K562 (cell line): Measurements from ENCODE around the gene SLC11A1. TPM values are rescaled to one million over a fixed set of nuclear protein-coding genes. Genes with fewer than 3 reads are reported as not detected.

ENCODE experiments used
- ARHGAP35 ChIP-seq: fragments of 450-650 bp; IDR thresholded peaks from 2 replicates; pipeline ENCODE4 v1.6.1; 2018; ENCODE audit not compliant: partially characterized antibody
- BDP1 ChIP-seq: IDR thresholded peaks from 3 replicates; pipeline ENCODE4 v1.6.1; 2011; ENCODE audit not compliant: insufficient read length, insufficient read depth
- DMBX1 ChIP-seq: fragments of 250-450 bp; sonication (Bioruptor Pico); IDR thresholded peaks from 2 replicates; pipeline ENCODE4 v1.8.0; 2022; ENCODE audit warnings: inconsistent platforms, mild to moderate bottlenecking, moderate library complexity, borderline replicate concordance
- ETV5 ChIP-seq: sonication (generic); formaldehyde crosslinking; IDR thresholded peaks from 2 replicates; pipeline ENCODE4 v1.4.0; 2020; ENCODE audit warnings: low read depth, mild to moderate bottlenecking, missing genetic modification reagents
- FOXP4 ChIP-seq: sonication (generic); formaldehyde crosslinking; IDR thresholded peaks from 2 replicates; pipeline ENCODE4 v1.8.0; 2022; ENCODE audit warnings: mild to moderate bottlenecking, missing genetic modification reagents, borderline replicate concordance
- GABPB1 ChIP-seq: sonication (generic); formaldehyde crosslinking; IDR thresholded peaks from 2 replicates; pipeline ENCODE4 v1.8.0; 2022; ENCODE audit warnings: mild to moderate bottlenecking, missing genetic modification reagents
- GABPB2 ChIP-seq: fragments of 250-450 bp; sonication (Bioruptor Pico); conservative IDR thresholded peaks from 2 replicates; pipeline ENCODE4 v1.5.1; 2021; ENCODE audit warnings: mild to moderate bottlenecking
- JUNB ChIP-seq: fragments of 450-650 bp; formaldehyde crosslinking; conservative IDR thresholded peaks from 2 replicates; pipeline ENCODE4 v1.4.0; 2020; ENCODE audit warnings: mild to moderate bottlenecking
- LCOR ChIP-seq: sonication (generic); formaldehyde crosslinking; IDR thresholded peaks from 2 replicates; pipeline ENCODE4 v1.8.0; 2022; ENCODE audit warnings: mild to moderate bottlenecking, missing genetic modification reagents
- MBD2 ChIP-seq: sonication (generic); IDR thresholded peaks from 2 replicates; pipeline ENCODE4 v1.6.1; 2016; ENCODE audit warnings: low read depth, borderline replicate concordance
- MXI1 ChIP-seq: IDR thresholded peaks from 2 replicates; pipeline ENCODE4 v1.6.1; 2011; ENCODE audit warnings: low read depth, mild to moderate bottlenecking, improper control_type of control experiment, low read length
- PHF21A ChIP-seq: fragments of 450-650 bp; IDR thresholded peaks from 2 replicates; pipeline ENCODE4 v1.6.1; 2017; ENCODE audit warnings: low read depth, borderline replicate concordance
- POLR2AphosphoS5 ChIP-seq: IDR thresholded peaks from 2 replicates; pipeline ENCODE4 v1.6.1; 2011; ENCODE audit warnings: mild to moderate bottlenecking, low read depth, low read length, moderate library complexity; ENCODE audit not compliant: control insufficient read depth, insufficient read depth
- RBFOX2 ChIP-seq: fragments of 200-400 bp; formaldehyde crosslinking; IDR thresholded peaks from 2 replicates; pipeline ENCODE4 v1.6.1; 2017; ENCODE audit warnings: low read depth, mild to moderate bottlenecking, low read length, moderate library complexity
- SIN3B ChIP-seq: fragments of 450-650 bp; IDR thresholded peaks from 2 replicates; pipeline ENCODE4 v1.6.1; 2017; ENCODE audit warnings: low read depth, mild to moderate bottlenecking, moderate library complexity
- TBP ChIP-seq: optimal IDR thresholded peaks from 2 replicates; pipeline ENCODE3; 2011; ENCODE audit warnings: low read depth, low read length, improper control_type of control experiment
- TGIF2 ChIP-seq: sonication (generic); formaldehyde crosslinking; IDR thresholded peaks from 2 replicates; pipeline ENCODE4 v1.8.1; 2022; ENCODE audit warnings: mild to moderate bottlenecking, missing genetic modification reagents, moderate library complexity
- ZMIZ1 ChIP-seq, 2 experiments: fragments of 150-350 bp in 1 of 2; IDR thresholded peaks; 2 replicates each; pipeline ENCODE4 v1.6.1; 2012 to 2016; ENCODE audit warnings: low read depth in 2 of 2, low read length in 2 of 2, mild to moderate bottlenecking in 1 of 2, moderate library complexity in 1 of 2
- ZNF696 ChIP-seq: fragments of 250-450 bp; sonication (Bioruptor Pico); conservative IDR thresholded peaks from 2 replicates; pipeline ENCODE4 v1.4.0; 2020; ENCODE audit warnings: mild to moderate bottlenecking, moderate library complexity
- polyA plus RNA-seq, 8 experiments: library from polyadenylated mRNA; depleted of rRNA in 4 of 8; stranded (reverse) in 5 of 8; unstranded in 3 of 8; fragments of >200 nt; fragmentation: Nextera tagmentation in 2 of 8; fragmentation: Illumina TruSeq in 1 of 8; extraction: Ambion mirVana in 2 of 8; extraction: Trizol in 1 of 8; gene quantifications; 2 replicates each; pipeline versions ENCODE4 v1.2.1 to v1.2.3, GENCODE V29; 2011 to 2014; ENCODE audit warnings: inconsistent platforms in 1 of 8, missing spikeins in 1 of 8
- total RNA-seq, 7 experiments: library from RNA; depleted of rRNA in 6 of 7; stranded (reverse); fragments of >200 nt in 6 of 7; fragmentation: Illumina TruSeq in 2 of 7; extraction: Trizol in 2 of 7; gene quantifications; 2 replicates each; pipeline versions ENCODE4 v1.2.1 to v1.2.3, GENCODE V29; 2011 to 2021; ENCODE audit warnings: low replicate concordance in 1 of 7
- TF ChIP-seq, protein P1 (sequence below): IDR thresholded peaks from 3 replicates; pipeline ENCODE4 v1.6.1; 2011; ENCODE audit warnings: borderline replicate concordance, mild to moderate bottlenecking, moderate library complexity; ENCODE audit not compliant: insufficient read length; ENCODE audit errors: extremely low read depth

SLC11A1 gene
- total and polyA plus RNA-seq, 9 of the 15 experiments (the other 6 are each of a cell fraction or from before 2014, with no cell fraction given) = 0.35 to 1.6 (median 0.65) TPM

DNA sequence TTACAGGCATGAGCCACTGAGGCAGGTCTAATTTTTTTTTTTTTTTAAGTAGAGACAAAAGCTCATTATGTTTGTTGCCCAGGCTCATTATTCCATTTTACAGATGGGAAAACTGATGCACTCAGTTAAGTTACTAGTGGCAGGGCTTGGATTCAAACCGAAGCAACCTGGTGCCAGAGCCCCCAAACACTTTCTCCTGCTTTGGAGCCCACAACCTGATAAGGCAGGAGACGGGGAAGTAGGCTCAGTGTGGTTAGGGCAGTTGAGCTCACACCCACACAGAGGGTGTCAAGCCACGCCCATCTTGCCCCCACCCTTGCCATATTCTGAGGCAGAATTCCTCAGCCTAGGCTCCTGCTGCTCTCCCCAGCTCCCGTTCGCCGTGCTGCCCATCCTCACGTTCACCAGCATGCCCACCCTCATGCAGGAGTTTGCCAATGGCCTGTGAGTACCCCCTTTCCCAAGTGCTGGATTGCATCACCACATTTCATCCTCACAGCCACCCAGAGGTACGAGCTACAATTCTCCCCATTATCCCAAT, 11.7 kb downstream of the SLC11A1 start (continued):
- TF ChIP-seq ZMIZ1 (IDR thresholded peaks at IDR 0.05; ENCODE audit: low read depth in 2 of 2, low read length in 2 of 2) = no peak
- TF ChIP-seq MBD2 = peak; percentile 14; the same call in 1 of the 2 replicates
- peak; percentile 74 for TF ChIP-seq TBP
- no peak for TF ChIP-seq ARHGAP35
- no peak; the same call in 1 of the 2 replicates for TF ChIP-seq RBFOX2
- TF ChIP-seq BDP1 = no peak
- no peak for TF ChIP-seq GABPB2 (CRISPR knock-in tag)
- no peak for TF ChIP-seq PHF21A
- peak; percentile 40; the same call in 1 of the 2 replicates for TF ChIP-seq POLR2AphosphoS5
- TF ChIP-seq ETV5 (CRISPR knock-in tag) = 0 out of 2 replicates have a peak, but pooled peaks have one; percentile 43
- TF ChIP-seq MXI1 = no peak
- no peak for TF ChIP-seq TGIF2 (CRISPR knock-in tag)
- TF ChIP-seq SIN3B = no peak
- no peak for TF ChIP-seq DMBX1 (CRISPR knock-in tag)
- no peak for TF ChIP-seq ZNF696 (CRISPR knock-in tag)
- no peak for TF ChIP-seq JUNB (CRISPR knock-in tag)
- TF ChIP-seq LCOR (CRISPR knock-in tag) = no peak
- TF ChIP-seq, protein P1, sequence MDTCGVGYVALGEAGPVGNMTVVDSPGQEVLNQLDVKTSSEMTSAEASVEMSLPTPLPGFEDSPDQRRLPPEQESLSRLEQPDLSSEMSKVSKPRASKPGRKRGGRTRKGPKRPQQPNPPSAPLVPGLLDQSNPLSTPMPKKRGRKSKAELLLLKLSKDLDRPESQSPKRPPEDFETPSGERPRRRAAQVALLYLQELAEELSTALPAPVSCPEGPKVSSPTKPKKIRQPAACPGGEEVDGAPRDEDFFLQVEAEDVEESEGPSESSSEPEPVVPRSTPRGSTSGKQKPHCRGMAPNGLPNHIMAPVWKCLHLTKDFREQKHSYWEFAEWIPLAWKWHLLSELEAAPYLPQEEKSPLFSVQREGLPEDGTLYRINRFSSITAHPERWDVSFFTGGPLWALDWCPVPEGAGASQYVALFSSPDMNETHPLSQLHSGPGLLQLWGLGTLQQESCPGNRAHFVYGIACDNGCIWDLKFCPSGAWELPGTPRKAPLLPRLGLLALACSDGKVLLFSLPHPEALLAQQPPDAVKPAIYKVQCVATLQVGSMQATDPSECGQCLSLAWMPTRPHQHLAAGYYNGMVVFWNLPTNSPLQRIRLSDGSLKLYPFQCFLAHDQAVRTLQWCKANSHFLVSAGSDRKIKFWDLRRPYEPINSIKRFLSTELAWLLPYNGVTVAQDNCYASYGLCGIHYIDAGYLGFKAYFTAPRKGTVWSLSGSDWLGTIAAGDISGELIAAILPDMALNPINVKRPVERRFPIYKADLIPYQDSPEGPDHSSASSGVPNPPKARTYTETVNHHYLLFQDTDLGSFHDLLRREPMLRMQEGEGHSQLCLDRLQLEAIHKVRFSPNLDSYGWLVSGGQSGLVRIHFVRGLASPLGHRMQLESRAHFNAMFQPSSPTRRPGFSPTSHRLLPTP = no peak
- no peak for TF ChIP-seq FOXP4 (CRISPR knock-in tag)
- TF ChIP-seq GABPB1 (CRISPR knock-in tag) = no peak
